DND-41 (cell line): ENCODE results near the gene NR4A1.

Source experiments
- ATAC-seq: fragments of 200-7000 bp; cut with Tn5 transposase; 3 replicates; pipeline ENCODE4 v1.9.1; 2021; ENCODE audit warnings: low read depth; ENCODE audit not compliant: insufficient read depth
- DNase-seq: peaks from one replicate; pipeline ENCODE4 v3.0.0-alpha.2; 2020
- H2AFZ ChIP-seq: 2 replicates; pipeline ENCODE4 v1.6.0; 2012; ENCODE audit warnings: low read depth, low read length
- H3K27ac ChIP-seq: 2 replicates; pipeline ENCODE4 v1.5.1; 2012; ENCODE audit warnings: low read length, inconsistent platforms
- H3K27me3 ChIP-seq: fragments of 200-600 bp; sonication (generic); 2 replicates; pipeline ENCODE4 v1.6.0; 2012; ENCODE audit warnings: low read length, mild to moderate bottlenecking, inconsistent platforms; ENCODE audit not compliant: insufficient read depth, poor library complexity
- H3K36me3 ChIP-seq: 2 replicates; pipeline ENCODE4 v1.5.1; 2012; ENCODE audit warnings: low read length, inconsistent platforms; ENCODE audit not compliant: insufficient read depth
- H3K4me1 ChIP-seq: 2 replicates; pipeline ENCODE4 v1.5.1; 2012; ENCODE audit warnings: mild to moderate bottlenecking, low read length; ENCODE audit not compliant: insufficient read depth
- H3K4me2 ChIP-seq: 2 replicates; pipeline ENCODE4 v1.6.0; 2012; ENCODE audit warnings: mild to moderate bottlenecking, moderate library complexity, low read length, inconsistent platforms; ENCODE audit not compliant: insufficient read depth
- H3K4me3 ChIP-seq, 2 experiments: fragments of 200-600 bp in 1 of 2; shearing (Covaris generic) in 1 of 2; 2 replicates each; pipeline ENCODE4 v1.5.1; 2012 to 2016; ENCODE audit warnings: inconsistent platforms in 2 of 2, low read length in 2 of 2, mild to moderate bottlenecking in 2 of 2, low read depth in 1 of 2, moderate library complexity in 1 of 2
- H3K79me2 ChIP-seq: 2 replicates; pipeline ENCODE4 v1.6.0; 2012; ENCODE audit warnings: low read length, inconsistent platforms; ENCODE audit not compliant: insufficient read depth
- H3K9ac ChIP-seq: 2 replicates; pipeline ENCODE4 v1.6.0; 2012; ENCODE audit warnings: low read depth, mild to moderate bottlenecking, inconsistent platforms, low read length, moderate library complexity
- H3K9me3 ChIP-seq: 2 replicates; pipeline ENCODE4 v1.5.1; 2012; ENCODE audit warnings: low read length, moderate library complexity, mild to moderate bottlenecking, inconsistent platforms; ENCODE audit not compliant: insufficient read depth, severe bottlenecking
- H4K20me1 ChIP-seq: 2 replicates; pipeline ENCODE4 v1.6.0; 2012; ENCODE audit warnings: low read length; ENCODE audit not compliant: insufficient read depth
- EZH2 ChIP-seq: IDR thresholded peaks from 3 replicates; pipeline ENCODE4 v1.6.1; 2012; ENCODE audit warnings: borderline replicate concordance, low read depth, mild to moderate bottlenecking, moderate library complexity, low read length, inconsistent platforms; ENCODE audit not compliant: severe bottlenecking
- TF ChIP-seq, protein P1 (sequence below): IDR thresholded peaks from 2 replicates; pipeline ENCODE4 v1.5.1; 2012; ENCODE audit warnings: borderline replicate concordance, low read length, moderate library complexity, mild to moderate bottlenecking; ENCODE audit not compliant: poor library complexity, severe bottlenecking; ENCODE audit errors: extremely low read depth

Gene NR4A1

DNA sequence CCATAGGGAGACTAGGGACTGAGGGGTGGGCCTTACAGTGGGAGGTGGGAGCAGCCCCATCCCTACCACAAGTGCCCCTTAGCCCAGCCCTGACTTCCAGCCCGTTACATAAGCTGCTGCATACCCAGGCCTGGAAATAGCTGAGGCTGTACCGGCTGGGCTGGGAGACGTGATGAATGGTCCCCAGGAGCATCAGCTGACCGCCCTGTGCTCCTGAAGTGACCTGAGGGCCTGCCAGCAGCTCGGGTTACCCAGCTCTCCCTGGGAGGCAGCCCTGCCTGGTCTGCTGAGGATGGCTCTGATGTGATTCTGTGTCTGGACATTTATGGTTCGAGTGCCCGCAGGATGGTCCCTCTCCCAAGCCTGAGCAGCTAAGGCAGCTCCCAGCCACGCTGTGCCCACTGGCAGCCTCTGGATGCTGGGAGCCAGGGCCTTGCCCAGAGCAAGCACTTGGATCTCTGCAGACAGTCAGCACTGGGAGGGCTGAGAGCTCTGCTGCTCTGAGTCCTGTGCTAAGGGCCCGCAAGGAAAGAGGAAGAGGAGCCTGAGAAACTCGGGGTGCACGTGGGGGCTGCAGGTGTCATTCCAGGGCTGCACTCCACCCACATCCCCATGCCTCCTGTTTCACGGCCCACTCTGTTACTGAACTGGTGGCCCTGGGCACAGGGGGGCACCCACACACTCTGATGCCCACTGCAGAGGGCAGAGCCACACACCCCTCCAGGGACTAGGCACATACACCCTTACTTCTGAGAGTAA is 24.0 kb upstream of the NR4A1 start:
- no peaks in the 10 kb centered on the region for H3K79me2 ChIP-seq
- H3K4me3 ChIP-seq: no peak overlapping the region
- H3K27me3 ChIP-seq: no peaks in the 10 kb centered on the region
- no peak overlapping the region for H3K4me2 ChIP-seq
- H3K9ac ChIP-seq: no peak overlapping the region
- TF ChIP-seq EZH2: no peak
- TF ChIP-seq, protein P1, sequence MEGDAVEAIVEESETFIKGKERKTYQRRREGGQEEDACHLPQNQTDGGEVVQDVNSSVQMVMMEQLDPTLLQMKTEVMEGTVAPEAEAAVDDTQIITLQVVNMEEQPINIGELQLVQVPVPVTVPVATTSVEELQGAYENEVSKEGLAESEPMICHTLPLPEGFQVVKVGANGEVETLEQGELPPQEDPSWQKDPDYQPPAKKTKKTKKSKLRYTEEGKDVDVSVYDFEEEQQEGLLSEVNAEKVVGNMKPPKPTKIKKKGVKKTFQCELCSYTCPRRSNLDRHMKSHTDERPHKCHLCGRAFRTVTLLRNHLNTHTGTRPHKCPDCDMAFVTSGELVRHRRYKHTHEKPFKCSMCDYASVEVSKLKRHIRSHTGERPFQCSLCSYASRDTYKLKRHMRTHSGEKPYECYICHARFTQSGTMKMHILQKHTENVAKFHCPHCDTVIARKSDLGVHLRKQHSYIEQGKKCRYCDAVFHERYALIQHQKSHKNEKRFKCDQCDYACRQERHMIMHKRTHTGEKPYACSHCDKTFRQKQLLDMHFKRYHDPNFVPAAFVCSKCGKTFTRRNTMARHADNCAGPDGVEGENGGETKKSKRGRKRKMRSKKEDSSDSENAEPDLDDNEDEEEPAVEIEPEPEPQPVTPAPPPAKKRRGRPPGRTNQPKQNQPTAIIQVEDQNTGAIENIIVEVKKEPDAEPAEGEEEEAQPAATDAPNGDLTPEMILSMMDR: no peak
- H3K27ac ChIP-seq: no peak overlapping the region
- H3K9me3 ChIP-seq: no peaks in the 10 kb centered on the region
- ATAC-seq (no peak), DNase-seq (no peak)
- no peaks in the 10 kb centered on the region for H3K36me3 ChIP-seq
- no peak overlapping the region for H2AFZ ChIP-seq
- H4K20me1 ChIP-seq: peaks cover 9% of the 10 kb centered on the region
- peaks cover 40% of the 10 kb centered on the region for H3K4me1 ChIP-seq

DNA sequence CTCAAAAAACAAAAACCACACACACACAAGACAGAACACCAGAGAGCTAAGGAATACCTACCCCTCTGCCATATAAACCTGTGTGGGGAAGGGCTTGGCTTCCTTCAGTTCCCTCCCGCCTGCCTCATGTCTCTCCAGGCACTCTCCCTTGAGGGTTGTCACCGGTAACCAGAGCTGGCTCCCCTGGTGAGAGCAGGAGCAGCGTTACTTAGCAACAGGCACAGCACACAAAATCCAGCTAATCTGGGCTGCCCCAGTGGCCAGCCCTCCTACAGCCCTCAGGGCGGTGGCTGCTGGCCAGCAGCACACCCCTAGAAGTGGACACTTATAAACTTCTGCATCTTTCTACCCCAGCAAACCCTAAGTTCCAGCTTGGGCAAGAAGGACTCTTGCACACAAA is 21.6 kb upstream of the NR4A1 start:
- H3K9me3 ChIP-seq: no peaks in the 10 kb centered on the region
- no peaks in the 10 kb centered on the region for H3K79me2 ChIP-seq
- DNase-seq (no peak), ATAC-seq (no peak)
- no peak overlapping the region for H3K27ac ChIP-seq
- H3K36me3 ChIP-seq: no peaks in the 10 kb centered on the region
- H3K4me2 ChIP-seq: no peak overlapping the region
- TF ChIP-seq, protein P1: no peak
- TF ChIP-seq EZH2: no peak
- H3K4me1 ChIP-seq: peaks cover 37% of the 10 kb centered on the region
- no peak overlapping the region for H3K4me3 ChIP-seq
- H2AFZ ChIP-seq: no peak overlapping the region
- peaks cover 11% of the 10 kb centered on the region for H3K27me3 ChIP-seq
- peaks cover 21% of the 10 kb centered on the region for H4K20me1 ChIP-seq
- no peak overlapping the region for H3K9ac ChIP-seq

DNA sequence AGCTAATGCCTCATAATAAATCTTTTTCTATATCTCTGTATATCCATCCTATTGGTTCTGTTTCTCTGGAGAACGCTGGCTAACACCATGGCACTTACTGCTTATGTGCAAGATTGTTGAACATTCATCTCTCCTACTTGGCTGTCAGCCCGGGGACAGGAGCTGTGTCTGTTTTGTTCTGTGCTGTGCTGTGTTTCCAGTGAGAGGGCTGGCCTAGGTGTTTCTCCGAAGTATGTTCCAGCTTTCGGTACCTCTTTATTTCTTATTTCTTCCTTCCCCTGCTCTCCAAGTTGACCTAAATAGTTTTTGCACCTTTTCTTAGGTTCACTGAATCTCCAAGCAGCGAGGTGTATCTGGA is 18.8 kb upstream of the NR4A1 start:
- no peak for DNase-seq
- no peak overlapping the region for H3K9ac ChIP-seq
- TF ChIP-seq EZH2: no peak
- TF ChIP-seq, protein P1: no peak
- H3K4me2 ChIP-seq: peak overlapping the region; percentile 65
- H2AFZ ChIP-seq: no peak overlapping the region
- H3K36me3 ChIP-seq: no peaks in the 10 kb centered on the region
- H4K20me1 ChIP-seq: peaks cover 28% of the 10 kb centered on the region
- H3K9me3 ChIP-seq: no peaks in the 10 kb centered on the region
- peaks cover 36% of the 10 kb centered on the region for H3K27me3 ChIP-seq
- peaks cover 27% of the 10 kb centered on the region for H3K4me1 ChIP-seq
- no peak overlapping the region for H3K4me3 ChIP-seq
- no peak overlapping the region for H3K27ac ChIP-seq
- H3K79me2 ChIP-seq: no peaks in the 10 kb centered on the region
- ATAC-seq: no peak
